Neural cell (in vitro differentiated cells): ENCODE results near the gene HK2.
"Not testable (repeated sequence)": the region's sequence is repeated elsewhere in the genome, so short reads cannot be mapped to it uniquely, and the experiment has no call there.

ENCODE experiments used
- CTCF ChIP-seq: fragments of 450-650 bp; IDR thresholded peaks from 2 replicates; pipeline ENCODE4 v1.5.1; 2014; ENCODE audit warnings: antibody characterized with exemption, mild to moderate bottlenecking, moderate library complexity; ENCODE audit not compliant: poor library complexity, severe bottlenecking
- EP300 ChIP-seq: fragments of 450-650 bp; conservative IDR thresholded peaks from 2 replicates; pipeline ENCODE4 v1.6.1; 2014; ENCODE audit warnings: antibody characterized with exemption, mild to moderate bottlenecking, moderate library complexity; ENCODE audit not compliant: poor library complexity, severe bottlenecking
- EZH2 ChIP-seq: fragments of 200-600, 300-800 bp; shearing (Covaris generic), sonication (generic); IDR thresholded peaks from 2 replicates; pipeline ENCODE4 v1.6.1; 2014; ENCODE audit warnings: antibody characterized with exemption, low read length, borderline replicate concordance, mild to moderate bottlenecking; ENCODE audit not compliant: insufficient read depth, poor library complexity, severe bottlenecking
- MXI1 ChIP-seq: fragments of 450-650 bp; conservative IDR thresholded peaks from 2 replicates; pipeline ENCODE4 v1.6.1; 2014; ENCODE audit warnings: antibody characterized with exemption, mild to moderate bottlenecking; ENCODE audit not compliant: poor library complexity, severe bottlenecking
- POLR2AphosphoS5 ChIP-seq: IDR thresholded peaks from 2 replicates; pipeline ENCODE4 v1.6.1; 2012
- REST ChIP-seq: IDR thresholded peaks from 2 replicates; pipeline ENCODE4 v1.6.1; 2012; ENCODE audit warnings: borderline replicate concordance
- SMC3 ChIP-seq: fragments of 450-650 bp; conservative IDR thresholded peaks from 2 replicates; pipeline ENCODE4 v1.6.1; 2014; ENCODE audit warnings: antibody characterized with exemption, mild to moderate bottlenecking, moderate library complexity; ENCODE audit not compliant: poor library complexity
- TAF1 ChIP-seq: IDR thresholded peaks from 2 replicates; pipeline ENCODE4 v1.6.1; 2012; ENCODE audit warnings: low read depth

- not testable (repeated sequence) for TF ChIP-seq TAF1, POLR2AphosphoS5, CTCF, EP300, SMC3, MXI1, EZH2, REST
Observed at GRCh38 chr2:74855114-74855707, 21.3 kb downstream of the HK2 start.
